ENCODE data around the gene PCYT1B.

DNA sequence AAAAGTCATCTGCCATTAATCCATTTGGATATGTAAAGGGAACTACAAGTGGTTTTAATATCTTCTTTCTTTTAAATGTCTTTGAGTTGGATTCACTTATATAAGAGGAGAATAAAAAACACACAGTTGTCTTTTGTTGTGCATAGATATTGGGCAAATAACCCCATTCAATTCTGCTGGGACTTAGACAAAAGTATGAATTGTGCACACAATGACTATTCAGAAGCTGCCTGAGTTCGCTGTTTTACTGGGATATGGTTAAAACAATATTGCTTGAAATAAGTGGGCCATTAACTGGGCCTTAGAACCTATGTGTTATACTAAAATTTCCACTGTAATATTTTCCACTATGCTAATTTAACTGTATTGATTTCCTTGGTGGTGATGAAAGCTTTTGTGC is 71.7 kb downstream of the PCYT1B start:
- TF ChIP-seq EP300 (IDR thresholded peaks at IDR 0.05) = no peak
- TF ChIP-seq, protein P1, sequence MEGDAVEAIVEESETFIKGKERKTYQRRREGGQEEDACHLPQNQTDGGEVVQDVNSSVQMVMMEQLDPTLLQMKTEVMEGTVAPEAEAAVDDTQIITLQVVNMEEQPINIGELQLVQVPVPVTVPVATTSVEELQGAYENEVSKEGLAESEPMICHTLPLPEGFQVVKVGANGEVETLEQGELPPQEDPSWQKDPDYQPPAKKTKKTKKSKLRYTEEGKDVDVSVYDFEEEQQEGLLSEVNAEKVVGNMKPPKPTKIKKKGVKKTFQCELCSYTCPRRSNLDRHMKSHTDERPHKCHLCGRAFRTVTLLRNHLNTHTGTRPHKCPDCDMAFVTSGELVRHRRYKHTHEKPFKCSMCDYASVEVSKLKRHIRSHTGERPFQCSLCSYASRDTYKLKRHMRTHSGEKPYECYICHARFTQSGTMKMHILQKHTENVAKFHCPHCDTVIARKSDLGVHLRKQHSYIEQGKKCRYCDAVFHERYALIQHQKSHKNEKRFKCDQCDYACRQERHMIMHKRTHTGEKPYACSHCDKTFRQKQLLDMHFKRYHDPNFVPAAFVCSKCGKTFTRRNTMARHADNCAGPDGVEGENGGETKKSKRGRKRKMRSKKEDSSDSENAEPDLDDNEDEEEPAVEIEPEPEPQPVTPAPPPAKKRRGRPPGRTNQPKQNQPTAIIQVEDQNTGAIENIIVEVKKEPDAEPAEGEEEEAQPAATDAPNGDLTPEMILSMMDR (IDR thresholded peaks at IDR 0.05) = no peak
- TF ChIP-seq POLR2A (IDR thresholded peaks at IDR 0.05) = no peak
- TF ChIP-seq POLR2AphosphoS5 (IDR thresholded peaks at IDR 0.05) = no peak

Measured in sigmoid colon (tissue), 4 donors.